Right lobe of liver (tissue), 4 donors: ENCODE results near the gene ULBP2.

Experiments
- POLR2A ChIP-seq: fragments of 450-650 bp; IDR thresholded peaks from one replicate; pipeline ENCODE4 v1.6.1; 2017; ENCODE audit warnings: antibody characterized with exemption, mild to moderate bottlenecking
- TF ChIP-seq, protein P1 (sequence below), 4 donors: fragments of 200-600 bp in 3 of 4; fragments of 450-650 bp in 1 of 4; IDR thresholded peaks; one replicate each; pipeline versions ENCODE4 v1.5.1 to v1.8.0; 2016 to 2022; ENCODE audit warnings: antibody characterized with exemption in 4 of 4, mild to moderate bottlenecking in 2 of 4
- donor health status: DM: no; HTN: no; CAD: no.
- donor health status: DM: no; HTN: no; CAD: no.
- donor health status: DM: no; HTN: yes; CAD: no.

DNA sequence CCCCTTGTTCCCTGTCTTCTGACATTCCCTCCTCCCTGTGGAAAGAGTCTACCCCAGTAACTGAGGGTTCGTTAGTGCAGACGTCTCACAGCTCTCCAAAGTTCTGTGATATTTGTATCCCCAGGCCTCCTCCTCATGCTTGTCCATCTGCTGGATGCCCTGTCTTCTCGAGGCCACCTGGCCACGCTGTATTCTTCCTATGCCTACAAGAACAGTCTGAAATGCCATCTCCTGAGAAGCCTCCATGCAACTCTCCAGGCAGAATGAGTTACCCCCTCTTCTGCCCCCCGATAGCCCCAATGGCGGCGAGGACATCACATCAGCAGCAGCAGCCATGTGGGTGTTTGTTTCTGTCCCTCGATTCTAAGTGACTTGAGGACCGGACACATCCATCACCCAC lies 9.3 kb downstream of the ULBP2 start:
- TF ChIP-seq, protein P1, sequence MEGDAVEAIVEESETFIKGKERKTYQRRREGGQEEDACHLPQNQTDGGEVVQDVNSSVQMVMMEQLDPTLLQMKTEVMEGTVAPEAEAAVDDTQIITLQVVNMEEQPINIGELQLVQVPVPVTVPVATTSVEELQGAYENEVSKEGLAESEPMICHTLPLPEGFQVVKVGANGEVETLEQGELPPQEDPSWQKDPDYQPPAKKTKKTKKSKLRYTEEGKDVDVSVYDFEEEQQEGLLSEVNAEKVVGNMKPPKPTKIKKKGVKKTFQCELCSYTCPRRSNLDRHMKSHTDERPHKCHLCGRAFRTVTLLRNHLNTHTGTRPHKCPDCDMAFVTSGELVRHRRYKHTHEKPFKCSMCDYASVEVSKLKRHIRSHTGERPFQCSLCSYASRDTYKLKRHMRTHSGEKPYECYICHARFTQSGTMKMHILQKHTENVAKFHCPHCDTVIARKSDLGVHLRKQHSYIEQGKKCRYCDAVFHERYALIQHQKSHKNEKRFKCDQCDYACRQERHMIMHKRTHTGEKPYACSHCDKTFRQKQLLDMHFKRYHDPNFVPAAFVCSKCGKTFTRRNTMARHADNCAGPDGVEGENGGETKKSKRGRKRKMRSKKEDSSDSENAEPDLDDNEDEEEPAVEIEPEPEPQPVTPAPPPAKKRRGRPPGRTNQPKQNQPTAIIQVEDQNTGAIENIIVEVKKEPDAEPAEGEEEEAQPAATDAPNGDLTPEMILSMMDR (IDR thresholded peaks at IDR 0.05), result no peak
- no peak for TF ChIP-seq POLR2A
